Endothelial cell of umbilical vein (primary cell): Measurements from ENCODE around the gene ZNF749.

Experiments
- EZH2 ChIP-seq: IDR thresholded peaks from 2 replicates; pipeline ENCODE4 v1.6.1; 2012; ENCODE audit warnings: borderline replicate concordance, low read depth, mild to moderate bottlenecking, moderate library complexity, low read length, inconsistent platforms; ENCODE audit not compliant: severe bottlenecking
- FOS ChIP-seq: IDR thresholded peaks from 2 replicates; pipeline ENCODE4 v1.6.1; 2011; ENCODE audit warnings: mild to moderate bottlenecking, low read length, moderate library complexity, borderline replicate concordance; ENCODE audit not compliant: insufficient read depth
- GATA2 ChIP-seq: IDR thresholded peaks from 2 replicates; pipeline ENCODE4 v1.7.0; 2011; ENCODE audit warnings: low read depth, mild to moderate bottlenecking, moderate library complexity, mixed read lengths, low read length; ENCODE audit not compliant: insufficient read length, insufficient read depth
- JUN ChIP-seq: IDR thresholded peaks from 2 replicates; pipeline ENCODE4 v1.6.1; 2011; ENCODE audit warnings: borderline replicate concordance, low read depth; ENCODE audit not compliant: insufficient read length, insufficient read depth
- POLR2A ChIP-seq: IDR thresholded peaks from 2 replicates; pipeline ENCODE4 v1.6.1; 2012; ENCODE audit warnings: low read depth, mild to moderate bottlenecking, control low read depth, low read length
- POLR2AphosphoS5 ChIP-seq: IDR thresholded peaks from 2 replicates; pipeline ENCODE4 v1.6.1; 2012; ENCODE audit warnings: low read depth, mild to moderate bottlenecking, control low read depth, low read length, moderate library complexity; ENCODE audit not compliant: insufficient read depth
- TF ChIP-seq, protein P1 (sequence below), 2 donors: IDR thresholded peaks; 1 replicate in 1 of 2; 2 replicates in 1 of 2; pipeline ENCODE4 v1.5.1; 2011; ENCODE audit warnings: low read length in 2 of 2, mild to moderate bottlenecking in 2 of 2, moderate library complexity in 2 of 2, control low read depth in 1 of 2, inconsistent platforms in 1 of 2, low read depth in 1 of 2; ENCODE audit not compliant: insufficient read depth in 1 of 2; ENCODE audit errors: extremely low read depth in 1 of 2
- TF ChIP-seq, protein P2 (sequence below): IDR thresholded peaks from 2 replicates; pipeline ENCODE4 v1.6.1; 2011; ENCODE audit not compliant: insufficient read depth, insufficient read length

DNA sequence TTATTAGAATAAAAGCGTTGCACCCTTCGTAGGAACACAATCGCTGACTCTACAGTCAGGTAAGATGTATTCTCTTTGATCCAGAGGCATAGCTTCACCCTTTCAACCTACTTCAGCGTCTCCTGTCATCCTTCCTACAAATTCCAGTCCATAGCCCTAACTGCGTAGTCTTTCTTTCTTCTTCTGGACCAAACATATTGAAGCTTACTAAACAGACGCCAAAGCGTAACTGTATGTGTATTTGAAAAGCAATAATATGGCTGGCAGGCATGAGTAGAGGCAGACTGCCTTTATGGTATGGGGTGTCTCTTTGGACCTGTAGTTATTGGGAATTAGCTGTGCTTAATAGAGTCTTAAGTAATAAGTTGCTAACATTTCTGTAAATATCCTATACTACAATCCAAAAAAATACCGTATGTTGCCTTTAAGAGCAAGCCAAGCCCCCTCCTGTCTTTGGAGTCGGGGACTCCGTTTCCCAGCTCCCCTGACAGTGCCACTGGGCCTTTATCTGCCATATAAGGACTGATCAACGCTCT lies 45.9 kb upstream of the ZNF749 start:
- TF ChIP-seq POLR2A (no peak), POLR2AphosphoS5 (no peak), EZH2 (no peak), GATA2 (no peak), FOS (no peak), JUN (no peak)
- TF ChIP-seq, protein P1, sequence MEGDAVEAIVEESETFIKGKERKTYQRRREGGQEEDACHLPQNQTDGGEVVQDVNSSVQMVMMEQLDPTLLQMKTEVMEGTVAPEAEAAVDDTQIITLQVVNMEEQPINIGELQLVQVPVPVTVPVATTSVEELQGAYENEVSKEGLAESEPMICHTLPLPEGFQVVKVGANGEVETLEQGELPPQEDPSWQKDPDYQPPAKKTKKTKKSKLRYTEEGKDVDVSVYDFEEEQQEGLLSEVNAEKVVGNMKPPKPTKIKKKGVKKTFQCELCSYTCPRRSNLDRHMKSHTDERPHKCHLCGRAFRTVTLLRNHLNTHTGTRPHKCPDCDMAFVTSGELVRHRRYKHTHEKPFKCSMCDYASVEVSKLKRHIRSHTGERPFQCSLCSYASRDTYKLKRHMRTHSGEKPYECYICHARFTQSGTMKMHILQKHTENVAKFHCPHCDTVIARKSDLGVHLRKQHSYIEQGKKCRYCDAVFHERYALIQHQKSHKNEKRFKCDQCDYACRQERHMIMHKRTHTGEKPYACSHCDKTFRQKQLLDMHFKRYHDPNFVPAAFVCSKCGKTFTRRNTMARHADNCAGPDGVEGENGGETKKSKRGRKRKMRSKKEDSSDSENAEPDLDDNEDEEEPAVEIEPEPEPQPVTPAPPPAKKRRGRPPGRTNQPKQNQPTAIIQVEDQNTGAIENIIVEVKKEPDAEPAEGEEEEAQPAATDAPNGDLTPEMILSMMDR (IDR thresholded peaks at IDR 0.05; ENCODE audit: extremely low read depth in 1 of 2, insufficient read depth in 1 of 2, low read depth in 1 of 2, low read length in 2 of 2): no peak
- TF ChIP-seq, protein P2, sequence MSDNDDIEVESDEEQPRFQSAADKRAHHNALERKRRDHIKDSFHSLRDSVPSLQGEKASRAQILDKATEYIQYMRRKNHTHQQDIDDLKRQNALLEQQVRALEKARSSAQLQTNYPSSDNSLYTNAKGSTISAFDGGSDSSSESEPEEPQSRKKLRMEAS: no peak
